Subcutaneous adipose tissue (tissue), 4 donors: ENCODE data around the gene ACOT7. TPM values are rescaled to one million over a fixed set of nuclear protein-coding genes. Genes with fewer than 3 reads are reported as not detected.

Experiments
- CTCF ChIP-seq: fragments of 450-650 bp; IDR thresholded peaks from one replicate; pipeline ENCODE4 v1.5.1; 2016; ENCODE audit warnings: low read depth, mild to moderate bottlenecking, control low read depth, antibody characterized with exemption, moderate library complexity
- total RNA-seq, 4 donors: library from RNA; depleted of rRNA; stranded (reverse); fragments of >200 nt; gene quantifications; one replicate each; pipeline ENCODE4 v1.1.0, GENCODE V29; 2016

ACOT7 gene
- total RNA-seq, 4 donors from 2014 or later = 7.5 to 14.3 (median 9.8) TPM

- no peak for TF ChIP-seq CTCF
Measured at GRCh38 chr1:6330410-6330911, 63.1 kb downstream of the ACOT7 start.

GRCh38 chr1:6329851-6330250 lies 63.7 kb downstream of the ACOT7 start:
- no peak for TF ChIP-seq CTCF

- no peak for TF ChIP-seq CTCF
Measured at GRCh38 chr1:6329396-6329795, 64.2 kb downstream of the ACOT7 start.

DNA sequence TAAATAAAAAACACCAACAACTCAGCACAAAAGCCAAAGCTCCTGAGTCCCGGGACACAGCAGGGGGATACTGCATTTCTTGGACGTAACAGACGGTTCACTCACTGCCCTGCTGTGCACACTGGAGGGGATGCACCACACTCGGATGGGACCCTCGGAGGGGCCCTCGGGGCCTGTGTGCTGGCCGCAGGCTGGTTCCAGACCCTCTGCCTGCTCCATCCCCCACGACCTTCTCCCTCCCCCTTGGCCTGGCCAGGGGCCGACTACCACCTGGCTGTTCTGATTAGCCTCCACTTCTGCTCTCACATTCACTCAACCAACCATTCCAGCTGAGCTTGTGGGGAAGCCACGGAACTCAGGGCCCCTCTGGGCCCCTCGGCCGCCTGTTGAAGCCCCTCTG lies 64.9 kb downstream of the ACOT7 start:
- no peak for TF ChIP-seq CTCF

- no peak for TF ChIP-seq CTCF
Measured at GRCh38 chr1:6328091-6328490, 65.5 kb downstream of the ACOT7 start.

GRCh38 chr1:6325482-6325881 lies 68.1 kb downstream of the ACOT7 start:
- TF ChIP-seq CTCF = no peak

- TF ChIP-seq CTCF = no peak
Measured at GRCh38 chr1:6322161-6322560, 71.4 kb downstream of the ACOT7 start.
